ENCODE measurements around the gene FAM107B.

FAM107B gene

GRCh38 chr10:14524691-14525324 is 249.9 kb downstream of the FAM107B start:
- ATAC-seq = no peak
- TF ChIP-seq BACH2 (CRISPR knock-in tag; IDR thresholded peaks at IDR 0.05; ENCODE audit: borderline replicate concordance) = no peak
- TF ChIP-seq ESRRG (CRISPR knock-in tag; IDR thresholded peaks at IDR 0.05) = no peak
- no peak for TF ChIP-seq CREB5 (CRISPR knock-in tag; IDR thresholded peaks at IDR 0.05; ENCODE audit: low read depth)
- TF ChIP-seq PATZ1 (CRISPR knock-in tag; IDR thresholded peaks at IDR 0.05; ENCODE audit: borderline replicate concordance) = no peak
- no peak for TF ChIP-seq ZFP3 (CRISPR knock-in tag; IDR thresholded peaks at IDR 0.05)
- TF ChIP-seq ISL1 (CRISPR knock-in tag; IDR thresholded peaks at IDR 0.05) = no peak
- no peak for TF ChIP-seq CSRNP3 (CRISPR knock-in tag; IDR thresholded peaks at IDR 0.05)
- no peak for TF ChIP-seq CSDC2 (CRISPR knock-in tag; IDR thresholded peaks at IDR 0.05)
- TF ChIP-seq TCF4 (CRISPR knock-in tag; IDR thresholded peaks at IDR 0.05; ENCODE audit: borderline replicate concordance) = no peak
- TF ChIP-seq PPARA (CRISPR knock-in tag; IDR thresholded peaks at IDR 0.05; ENCODE audit: borderline replicate concordance) = no peak
- TF ChIP-seq OSR1 (CRISPR knock-in tag; IDR thresholded peaks at IDR 0.05) = no peak
- no peak for TF ChIP-seq ZC3H10 (CRISPR knock-in tag; IDR thresholded peaks at IDR 0.05)
- no peak for TF ChIP-seq ZFP30 (CRISPR knock-in tag; IDR thresholded peaks at IDR 0.05)
- TF ChIP-seq ARNTL (CRISPR knock-in tag; IDR thresholded peaks at IDR 0.05; ENCODE audit: borderline replicate concordance, low read depth) = no peak
- TF ChIP-seq, protein P1, sequence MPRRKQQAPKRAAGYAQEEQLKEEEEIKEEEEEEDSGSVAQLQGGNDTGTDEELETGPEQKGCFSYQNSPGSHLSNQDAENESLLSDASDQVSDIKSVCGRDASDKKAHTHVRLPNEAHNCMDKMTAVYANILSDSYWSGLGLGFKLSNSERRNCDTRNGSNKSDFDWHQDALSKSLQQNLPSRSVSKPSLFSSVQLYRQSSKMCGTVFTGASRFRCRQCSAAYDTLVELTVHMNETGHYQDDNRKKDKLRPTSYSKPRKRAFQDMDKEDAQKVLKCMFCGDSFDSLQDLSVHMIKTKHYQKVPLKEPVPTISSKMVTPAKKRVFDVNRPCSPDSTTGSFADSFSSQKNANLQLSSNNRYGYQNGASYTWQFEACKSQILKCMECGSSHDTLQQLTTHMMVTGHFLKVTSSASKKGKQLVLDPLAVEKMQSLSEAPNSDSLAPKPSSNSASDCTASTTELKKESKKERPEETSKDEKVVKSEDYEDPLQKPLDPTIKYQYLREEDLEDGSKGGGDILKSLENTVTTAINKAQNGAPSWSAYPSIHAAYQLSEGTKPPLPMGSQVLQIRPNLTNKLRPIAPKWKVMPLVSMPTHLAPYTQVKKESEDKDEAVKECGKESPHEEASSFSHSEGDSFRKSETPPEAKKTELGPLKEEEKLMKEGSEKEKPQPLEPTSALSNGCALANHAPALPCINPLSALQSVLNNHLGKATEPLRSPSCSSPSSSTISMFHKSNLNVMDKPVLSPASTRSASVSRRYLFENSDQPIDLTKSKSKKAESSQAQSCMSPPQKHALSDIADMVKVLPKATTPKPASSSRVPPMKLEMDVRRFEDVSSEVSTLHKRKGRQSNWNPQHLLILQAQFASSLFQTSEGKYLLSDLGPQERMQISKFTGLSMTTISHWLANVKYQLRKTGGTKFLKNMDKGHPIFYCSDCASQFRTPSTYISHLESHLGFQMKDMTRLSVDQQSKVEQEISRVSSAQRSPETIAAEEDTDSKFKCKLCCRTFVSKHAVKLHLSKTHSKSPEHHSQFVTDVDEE (CRISPR knock-in tag; IDR thresholded peaks at IDR 0.05) = no peak
- no peak for TF ChIP-seq GLIS3 (CRISPR knock-in tag; IDR thresholded peaks at IDR 0.05)
- no peak for TF ChIP-seq ZNF565 (CRISPR knock-in tag; conservative IDR thresholded peaks at IDR 0.05; ENCODE audit: low read depth)

DNA sequence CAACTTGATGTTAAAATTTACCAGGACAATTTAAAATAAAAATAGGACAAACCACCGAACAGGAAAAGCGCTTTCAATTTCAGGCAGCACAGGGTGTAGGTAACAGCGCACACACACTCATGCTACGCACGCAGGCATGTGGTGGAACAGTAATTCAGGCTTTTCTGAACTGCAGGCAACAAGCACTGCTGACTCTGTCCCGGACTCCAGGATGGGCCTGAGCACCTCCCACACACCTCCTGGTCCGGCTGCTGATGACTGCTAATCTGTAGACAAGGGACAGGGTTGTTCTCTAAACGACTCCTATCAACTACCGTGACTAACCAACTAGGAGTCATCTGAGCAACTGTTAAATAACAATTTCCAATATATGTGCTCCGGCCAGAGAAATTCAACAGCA is 251.4 kb downstream of the FAM107B start:
- no peak for TF ChIP-seq SNAI2 (CRISPR knock-in tag; IDR thresholded peaks at IDR 0.05)
- no peak for TF ChIP-seq CSRNP3 (CRISPR knock-in tag; IDR thresholded peaks at IDR 0.05)
- TF ChIP-seq ARNTL (CRISPR knock-in tag; IDR thresholded peaks at IDR 0.05; ENCODE audit: borderline replicate concordance, low read depth) = no peak
- TF ChIP-seq PATZ1 (CRISPR knock-in tag; IDR thresholded peaks at IDR 0.05; ENCODE audit: borderline replicate concordance) = no peak
- no peak for TF ChIP-seq ZNF565 (CRISPR knock-in tag; conservative IDR thresholded peaks at IDR 0.05; ENCODE audit: low read depth)
- TF ChIP-seq RARB (CRISPR knock-in tag; IDR thresholded peaks at IDR 0.05) = no peak
- TF ChIP-seq, protein P1 (CRISPR knock-in tag; IDR thresholded peaks at IDR 0.05) = no peak
- no peak for TF ChIP-seq ZFP3 (CRISPR knock-in tag; IDR thresholded peaks at IDR 0.05)
- no peak for TF ChIP-seq OSR1 (CRISPR knock-in tag; IDR thresholded peaks at IDR 0.05)
- no peak for TF ChIP-seq ZNF8 (CRISPR knock-in tag; IDR thresholded peaks at IDR 0.05)
- TF ChIP-seq ISL1 (CRISPR knock-in tag; IDR thresholded peaks at IDR 0.05) = no peak
- no peak for TF ChIP-seq POU6F1 (CRISPR knock-in tag; IDR thresholded peaks at IDR 0.05; ENCODE audit: borderline replicate concordance, low read depth)
- TF ChIP-seq ESRRG (CRISPR knock-in tag; IDR thresholded peaks at IDR 0.05) = no peak
- no peak for TF ChIP-seq BACH2 (CRISPR knock-in tag; IDR thresholded peaks at IDR 0.05; ENCODE audit: borderline replicate concordance)
- no peak for TF ChIP-seq ZFP30 (CRISPR knock-in tag; IDR thresholded peaks at IDR 0.05)
- no peak for TF ChIP-seq ZNF70 (CRISPR knock-in tag; IDR thresholded peaks at IDR 0.05)
- TF ChIP-seq ZC3H10 (CRISPR knock-in tag; IDR thresholded peaks at IDR 0.05) = no peak
- no peak for TF ChIP-seq CSDC2 (CRISPR knock-in tag; IDR thresholded peaks at IDR 0.05)
- no peak for ATAC-seq

All from SK-N-SH treated with all-trans-retinoic acid at 6 μM for 48 hours (cell line).